Body of pancreas (tissue), 4 donors: ENCODE measurements around the gene KNDC1.

Experiments used
- POLR2A ChIP-seq, 3 donors: fragments of 450-650 bp; IDR thresholded peaks; one replicate each; pipeline ENCODE4 v1.6.1; 2016; ENCODE audit warnings: antibody characterized with exemption in 3 of 3, mild to moderate bottlenecking in 2 of 3
- TF ChIP-seq, protein P1 (sequence below), 7 experiments: fragments of 450-650 bp in 4 of 7; fragments of 200-600 bp in 3 of 7; sonication (generic) in 3 of 7; IDR thresholded peaks; one replicate each; pipeline ENCODE4 v1.5.1; 2016 to 2019; ENCODE audit warnings: antibody characterized with exemption in 7 of 7

DNA sequence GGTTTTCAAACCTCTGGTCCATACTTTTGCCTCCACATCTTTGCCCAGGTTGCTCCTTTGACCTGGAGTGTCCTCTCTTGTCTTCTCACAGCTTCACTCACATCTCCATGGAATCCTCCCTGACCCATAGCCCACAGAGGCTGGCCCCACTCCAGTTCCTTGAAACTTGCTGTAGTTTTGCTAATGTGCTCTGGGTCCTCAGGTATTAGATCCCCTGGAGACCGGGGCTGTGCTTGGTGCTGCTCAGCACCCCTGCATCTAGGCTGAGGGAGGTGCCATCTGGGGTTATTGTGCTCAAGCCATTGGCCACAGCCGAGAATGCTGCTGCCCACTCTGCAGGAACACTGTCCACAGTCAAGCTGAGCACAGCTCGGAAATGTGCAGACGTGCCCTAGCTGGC is 16.5 kb downstream of the KNDC1 start:
- TF ChIP-seq, protein P1, sequence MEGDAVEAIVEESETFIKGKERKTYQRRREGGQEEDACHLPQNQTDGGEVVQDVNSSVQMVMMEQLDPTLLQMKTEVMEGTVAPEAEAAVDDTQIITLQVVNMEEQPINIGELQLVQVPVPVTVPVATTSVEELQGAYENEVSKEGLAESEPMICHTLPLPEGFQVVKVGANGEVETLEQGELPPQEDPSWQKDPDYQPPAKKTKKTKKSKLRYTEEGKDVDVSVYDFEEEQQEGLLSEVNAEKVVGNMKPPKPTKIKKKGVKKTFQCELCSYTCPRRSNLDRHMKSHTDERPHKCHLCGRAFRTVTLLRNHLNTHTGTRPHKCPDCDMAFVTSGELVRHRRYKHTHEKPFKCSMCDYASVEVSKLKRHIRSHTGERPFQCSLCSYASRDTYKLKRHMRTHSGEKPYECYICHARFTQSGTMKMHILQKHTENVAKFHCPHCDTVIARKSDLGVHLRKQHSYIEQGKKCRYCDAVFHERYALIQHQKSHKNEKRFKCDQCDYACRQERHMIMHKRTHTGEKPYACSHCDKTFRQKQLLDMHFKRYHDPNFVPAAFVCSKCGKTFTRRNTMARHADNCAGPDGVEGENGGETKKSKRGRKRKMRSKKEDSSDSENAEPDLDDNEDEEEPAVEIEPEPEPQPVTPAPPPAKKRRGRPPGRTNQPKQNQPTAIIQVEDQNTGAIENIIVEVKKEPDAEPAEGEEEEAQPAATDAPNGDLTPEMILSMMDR (IDR thresholded peaks at IDR 0.05), result no peak
- TF ChIP-seq POLR2A (IDR thresholded peaks at IDR 0.05), result no peak
